HG03354 (cell line): ENCODE data around the gene POTEG.
A peak's percentile ranks its signal among the peaks of the same experiment; 100 is the strongest.
"Not testable (repeated sequence)": the region's sequence is repeated elsewhere in the genome, so short reads cannot be mapped to it uniquely, and the experiment has no call there.

ENCODE experiments used
- ATAC-seq: cut with Tn5 transposase; IDR thresholded peaks from one replicate; pipeline ENCODE4 v1.9.1; 2021; ENCODE audit warnings: mild to moderate bottlenecking; ENCODE audit not compliant: unreplicated experiment, poor library complexity, severe bottlenecking

The POTEG gene

GRCh38 chr14:19434241-19434640 lies at the start of gene POTEG:
TSS of gene POTEG (minus strand) at chr14:19434341. CDS start at chr14:19434289, 52 bp downstream.
- ATAC-seq = not testable (repeated sequence)

GRCh38 chr14:19482093-19482492 lies 48.0 kb upstream of the POTEG start:
- ATAC-seq = not testable (repeated sequence)

GRCh38 chr14:19481421-19481820 lies 47.3 kb upstream of the POTEG start:
- ATAC-seq = not testable (repeated sequence)

GRCh38 chr14:19480491-19480890 lies 46.4 kb upstream of the POTEG start:
- ATAC-seq = not testable (repeated sequence)

- not testable (repeated sequence) for ATAC-seq
Observed at GRCh38 chr14:19445761-19446160, 11.6 kb upstream of the POTEG start.

GRCh38 chr14:19439826-19440225 lies 5.7 kb upstream of the POTEG start:
- ATAC-seq = not testable (repeated sequence)

GRCh38 chr14:19439219-19439618 lies 5.1 kb upstream of the POTEG start:
- peak; percentile 57 for ATAC-seq

GRCh38 chr14:19437126-19437443 lies 2.9 kb upstream of the POTEG start:
- ATAC-seq = not testable (repeated sequence)

- ATAC-seq = not testable (repeated sequence)
Observed at GRCh38 chr14:19436311-19437125, 2.4 kb upstream of the POTEG start.

GRCh38 chr14:19435852-19436251 lies 1.7 kb upstream of the POTEG start:
- not testable (repeated sequence) for ATAC-seq

GRCh38 chr14:19434891-19435290 lies 750 bp upstream of the POTEG start:
- ATAC-seq = not testable (repeated sequence)

GRCh38 chr14:19433765-19434164 lies 376 bp downstream of the POTEG start:
- ATAC-seq = not testable (repeated sequence)

- ATAC-seq = not testable (repeated sequence)
Observed at GRCh38 chr14:19408519-19408918, 25.6 kb downstream of the POTEG start.

- ATAC-seq = not testable (repeated sequence)
Observed at GRCh38 chr14:19402097-19402496, 32.0 kb downstream of the POTEG start.

- not testable (repeated sequence) for ATAC-seq
Observed at GRCh38 chr14:19394727-19395126, 39.4 kb downstream of the POTEG start.

GRCh38 chr14:19390230-19390629 lies 43.9 kb downstream of the POTEG start:
- not testable (repeated sequence) for ATAC-seq

GRCh38 chr14:19388741-19389140 lies 45.4 kb downstream of the POTEG start:
- ATAC-seq = not testable (repeated sequence)

GRCh38 chr14:19386996-19387395 lies 47.1 kb downstream of the POTEG start:
- ATAC-seq = not testable (repeated sequence)

GRCh38 chr14:19386309-19386708 lies 47.8 kb downstream of the POTEG start:
- ATAC-seq = not testable (repeated sequence)

- ATAC-seq = not testable (repeated sequence)
Observed at GRCh38 chr14:19384088-19384781, 49.9 kb downstream of the POTEG start.
